K562 (cell line): ENCODE measurements around the gene EXO5. TPM values are rescaled to one million over a fixed set of nuclear protein-coding genes. Genes with fewer than 3 reads are reported as not detected.

Experiments
- ARNT ChIP-seq, 2 experiments: fragments of 450-650 bp; IDR thresholded peaks; 2 replicates each; pipeline ENCODE4 v1.6.1; 2016; ENCODE audit warnings: mild to moderate bottlenecking in 1 of 2
- BMI1 ChIP-seq: fragments of 150-350 bp; IDR thresholded peaks from 2 replicates; pipeline ENCODE4 v1.6.1; 2014; ENCODE audit warnings: low read length
- CHD2 ChIP-seq: IDR thresholded peaks from 2 replicates; pipeline ENCODE4 v1.6.1; 2011; ENCODE audit warnings: low read depth, low read length
- DPF2 ChIP-seq: fragments of 450-650 bp; IDR thresholded peaks from 2 replicates; pipeline ENCODE4 v1.6.1; 2016
- EWSR1 ChIP-seq: fragments of 450-650 bp; IDR thresholded peaks from 2 replicates; pipeline ENCODE4 v1.6.1; 2018; ENCODE audit warnings: borderline replicate concordance, mild to moderate bottlenecking, low read depth, moderate library complexity; ENCODE audit not compliant: partially characterized antibody
- GABPB2 ChIP-seq: fragments of 250-450 bp; sonication (Bioruptor Pico); conservative IDR thresholded peaks from 2 replicates; pipeline ENCODE4 v1.5.1; 2021; ENCODE audit warnings: mild to moderate bottlenecking
- KLF10 ChIP-seq: fragments of 250-450 bp; sonication (Bioruptor Pico); IDR thresholded peaks from 2 replicates; pipeline ENCODE4 v1.6.1; 2021; ENCODE audit warnings: matching md5 sums
- MECOM ChIP-seq: fragments of 250-450 bp; sonication (Bioruptor Pico); IDR thresholded peaks from 2 replicates; pipeline ENCODE4 v1.8.0; 2022; ENCODE audit warnings: inconsistent platforms
- NR4A1 ChIP-seq, 2 experiments: fragments of 250-450 bp in 1 of 2; fragments of 450-650 bp in 1 of 2; sonication (Bioruptor Pico) in 1 of 2; IDR thresholded peaks; 2 replicates each; pipeline versions ENCODE4 v1.4.0 to v1.6.1; 2016 to 2020; ENCODE audit warnings: mild to moderate bottlenecking in 2 of 2, missing compliant biosample characterization in 1 of 2, missing genetic modification characterization in 1 of 2, moderate library complexity in 1 of 2
- PHF21A ChIP-seq: fragments of 450-650 bp; IDR thresholded peaks from 2 replicates; pipeline ENCODE4 v1.6.1; 2017; ENCODE audit warnings: low read depth, borderline replicate concordance
- RBM17 ChIP-seq: fragments of 200-400 bp; formaldehyde crosslinking; IDR thresholded peaks from 2 replicates; pipeline ENCODE4 v1.6.1; 2017; ENCODE audit warnings: low read depth, mild to moderate bottlenecking, low read length, borderline replicate concordance
- RFX5 ChIP-seq: IDR thresholded peaks from 2 replicates; pipeline ENCODE4 v1.6.1; 2011; ENCODE audit warnings: low read depth, mild to moderate bottlenecking, improper control_type of control experiment, low read length
- SMARCA5 ChIP-seq: fragments of 450-650 bp; IDR thresholded peaks from 2 replicates; pipeline ENCODE4 v1.6.1; 2016
- STAT5A ChIP-seq: IDR thresholded peaks from 2 replicates; pipeline ENCODE4 v1.6.1; 2012; ENCODE audit warnings: low read length, inconsistent platforms, borderline replicate concordance
- ZBED1 ChIP-seq: IDR thresholded peaks from 2 replicates; pipeline ENCODE4 v1.6.1; 2014
- ZFP1 ChIP-seq: fragments of 450-650 bp; formaldehyde crosslinking; IDR thresholded peaks from 2 replicates; pipeline ENCODE4 v1.4.0; 2020; ENCODE audit warnings: mild to moderate bottlenecking, mixed read lengths
- ZNF124 ChIP-seq: sonication (generic); formaldehyde crosslinking; IDR thresholded peaks from 2 replicates; pipeline ENCODE4 v1.8.1; 2022; ENCODE audit warnings: missing genetic modification reagents
- ZNF316 ChIP-seq: fragments of 450-650 bp; IDR thresholded peaks from 2 replicates; pipeline ENCODE4 v1.6.1; 2016
- ZNF589 ChIP-seq: fragments of 200-800 bp; sonication (Bioruptor generic); IDR thresholded peaks from 2 replicates; pipeline ENCODE4 v1.6.1; 2016; ENCODE audit warnings: low read depth, missing genetic modification characterization, missing compliant biosample characterization
- ZNF75A ChIP-seq: fragments of 450-650 bp; formaldehyde crosslinking; IDR thresholded peaks from 2 replicates; pipeline ENCODE4 v1.4.0; 2020; ENCODE audit warnings: mild to moderate bottlenecking
- ZNF830 ChIP-seq: fragments of 250-450 bp; sonication (Bioruptor Pico); IDR thresholded peaks from 2 replicates; pipeline ENCODE4 v1.5.0; 2021; ENCODE audit warnings: mild to moderate bottlenecking
- polyA plus RNA-seq, 8 experiments: library from polyadenylated mRNA; depleted of rRNA in 4 of 8; stranded (reverse) in 5 of 8; unstranded in 3 of 8; fragments of >200 nt; fragmentation: Nextera tagmentation in 2 of 8; fragmentation: Illumina TruSeq in 1 of 8; extraction: Ambion mirVana in 2 of 8; extraction: Trizol in 1 of 8; gene quantifications; 2 replicates each; pipeline versions ENCODE4 v1.2.1 to v1.2.3, GENCODE V29; 2011 to 2014; ENCODE audit warnings: inconsistent platforms in 1 of 8, missing spikeins in 1 of 8
- total RNA-seq, 7 experiments: library from RNA; depleted of rRNA in 6 of 7; stranded (reverse); fragments of >200 nt in 6 of 7; fragmentation: Illumina TruSeq in 2 of 7; extraction: Trizol in 2 of 7; gene quantifications; 2 replicates each; pipeline versions ENCODE4 v1.2.1 to v1.2.3, GENCODE V29; 2011 to 2021; ENCODE audit warnings: low replicate concordance in 1 of 7
- TF ChIP-seq, protein P1 (sequence below): sonication (generic); formaldehyde crosslinking; IDR thresholded peaks from 2 replicates; pipeline ENCODE4 v1.8.1; 2022; ENCODE audit warnings: missing genetic modification reagents
- TF ChIP-seq, protein P2 (sequence below): fragments of 450-650 bp; IDR thresholded peaks from 2 replicates; pipeline ENCODE4 v1.6.1; 2016; ENCODE audit warnings: borderline replicate concordance
- TF ChIP-seq, protein P3 (sequence below): IDR thresholded peaks from 2 replicates; pipeline ENCODE4 v1.6.1; 2012; ENCODE audit warnings: low read depth, low read length, improper control_type of control experiment, borderline replicate concordance
- TF ChIP-seq, protein P4 (sequence below): sonication (generic); formaldehyde crosslinking; IDR thresholded peaks from 2 replicates; pipeline ENCODE4 v1.8.0; 2022; ENCODE audit warnings: mild to moderate bottlenecking, missing genetic modification reagents

The EXO5 gene
- total and polyA plus RNA-seq, 9 of the 15 experiments (the other 6 are each of a cell fraction or from before 2014, with no cell fraction given): 1.1 to 4.3 (median 2.8) TPM

DNA sequence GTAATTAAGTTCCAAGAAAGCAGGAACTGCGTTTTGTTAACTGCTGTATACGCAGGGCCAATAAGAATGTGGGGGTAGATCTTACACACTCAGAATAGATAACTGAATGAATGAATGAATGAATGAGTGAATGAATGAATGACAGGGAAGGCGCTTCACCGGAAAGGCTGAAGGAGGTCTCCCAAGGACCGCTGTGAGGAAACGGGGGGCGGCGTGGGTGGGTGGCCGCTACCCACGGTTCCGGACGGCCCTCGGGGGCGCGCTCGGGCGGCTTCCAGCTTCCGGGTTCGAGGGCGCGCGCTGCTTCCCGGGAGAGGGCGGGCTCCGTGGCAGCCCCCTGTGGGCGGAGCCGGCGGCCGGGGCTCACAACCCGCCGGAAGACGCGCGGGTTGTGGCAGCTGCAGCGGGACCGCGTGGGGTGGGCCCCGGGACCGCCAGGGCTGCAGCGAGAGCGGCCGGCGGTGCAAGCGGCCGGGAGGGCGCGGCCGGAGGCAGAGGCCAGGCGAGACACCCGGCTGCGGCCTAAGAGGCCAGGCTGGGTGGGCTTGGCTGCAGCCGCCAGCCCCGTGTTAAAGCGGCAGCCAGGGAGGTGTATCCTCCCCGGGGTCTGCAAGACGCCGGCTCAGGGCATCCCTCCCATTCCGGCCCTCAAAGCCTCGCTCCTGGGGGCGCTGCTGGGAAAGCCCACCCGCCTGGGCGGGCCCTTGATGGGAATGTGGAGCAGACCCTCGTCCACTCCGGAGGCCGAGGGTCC lies 31.5 kb upstream of the EXO5 start, which contains the start of gene ZFP69 (continued):
- TF ChIP-seq ZNF124 (CRISPR knock-in tag) (no peak), ZNF589 (CRISPR knock-in tag) (no peak), ZFP1 (CRISPR knock-in tag) (no peak), ARNT (IDR thresholded peaks at IDR 0.05) (no peak), SMARCA5 (no peak), ZNF316 (no peak), GABPB2 (CRISPR knock-in tag) (no peak), EWSR1 (no peak), CHD2 (no peak), BMI1 (no peak), NR4A1 (CRISPR knock-in tag; IDR thresholded peaks at IDR 0.05) (no peak), NR4A1 (tag; IDR thresholded peaks at IDR 0.05) (no peak; the same call in 1 of the 2 replicates), ZNF75A (CRISPR knock-in tag) (no peak), DPF2 (peak; percentile 40), KLF10 (no peak), RFX5 (no peak), STAT5A (no peak), ZBED1 (no peak), RBM17 (no peak), ZNF830 (CRISPR knock-in tag) (no peak), PHF21A (no peak), MECOM (CRISPR knock-in tag) (no peak)
- TF ChIP-seq, protein P1, sequence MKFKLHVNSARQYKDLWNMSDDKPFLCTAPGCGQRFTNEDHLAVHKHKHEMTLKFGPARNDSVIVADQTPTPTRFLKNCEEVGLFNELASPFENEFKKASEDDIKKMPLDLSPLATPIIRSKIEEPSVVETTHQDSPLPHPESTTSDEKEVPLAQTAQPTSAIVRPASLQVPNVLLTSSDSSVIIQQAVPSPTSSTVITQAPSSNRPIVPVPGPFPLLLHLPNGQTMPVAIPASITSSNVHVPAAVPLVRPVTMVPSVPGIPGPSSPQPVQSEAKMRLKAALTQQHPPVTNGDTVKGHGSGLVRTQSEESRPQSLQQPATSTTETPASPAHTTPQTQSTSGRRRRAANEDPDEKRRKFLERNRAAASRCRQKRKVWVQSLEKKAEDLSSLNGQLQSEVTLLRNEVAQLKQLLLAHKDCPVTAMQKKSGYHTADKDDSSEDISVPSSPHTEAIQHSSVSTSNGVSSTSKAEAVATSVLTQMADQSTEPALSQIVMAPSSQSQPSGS (CRISPR knock-in tag): 0 out of 2 replicates have a peak, but pooled peaks have one; percentile 53
- TF ChIP-seq, protein P2, sequence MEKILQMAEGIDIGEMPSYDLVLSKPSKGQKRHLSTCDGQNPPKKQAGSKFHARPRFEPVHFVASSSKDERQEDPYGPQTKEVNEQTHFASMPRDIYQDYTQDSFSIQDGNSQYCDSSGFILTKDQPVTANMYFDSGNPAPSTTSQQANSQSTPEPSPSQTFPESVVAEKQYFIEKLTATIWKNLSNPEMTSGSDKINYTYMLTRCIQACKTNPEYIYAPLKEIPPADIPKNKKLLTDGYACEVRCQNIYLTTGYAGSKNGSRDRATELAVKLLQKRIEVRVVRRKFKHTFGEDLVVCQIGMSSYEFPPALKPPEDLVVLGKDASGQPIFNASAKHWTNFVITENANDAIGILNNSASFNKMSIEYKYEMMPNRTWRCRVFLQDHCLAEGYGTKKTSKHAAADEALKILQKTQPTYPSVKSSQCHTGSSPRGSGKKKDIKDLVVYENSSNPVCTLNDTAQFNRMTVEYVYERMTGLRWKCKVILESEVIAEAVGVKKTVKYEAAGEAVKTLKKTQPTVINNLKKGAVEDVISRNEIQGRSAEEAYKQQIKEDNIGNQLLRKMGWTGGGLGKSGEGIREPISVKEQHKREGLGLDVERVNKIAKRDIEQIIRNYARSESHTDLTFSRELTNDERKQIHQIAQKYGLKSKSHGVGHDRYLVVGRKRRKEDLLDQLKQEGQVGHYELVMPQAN: peak; percentile 44; the same call in 1 of the 2 replicates
- TF ChIP-seq, protein P3, sequence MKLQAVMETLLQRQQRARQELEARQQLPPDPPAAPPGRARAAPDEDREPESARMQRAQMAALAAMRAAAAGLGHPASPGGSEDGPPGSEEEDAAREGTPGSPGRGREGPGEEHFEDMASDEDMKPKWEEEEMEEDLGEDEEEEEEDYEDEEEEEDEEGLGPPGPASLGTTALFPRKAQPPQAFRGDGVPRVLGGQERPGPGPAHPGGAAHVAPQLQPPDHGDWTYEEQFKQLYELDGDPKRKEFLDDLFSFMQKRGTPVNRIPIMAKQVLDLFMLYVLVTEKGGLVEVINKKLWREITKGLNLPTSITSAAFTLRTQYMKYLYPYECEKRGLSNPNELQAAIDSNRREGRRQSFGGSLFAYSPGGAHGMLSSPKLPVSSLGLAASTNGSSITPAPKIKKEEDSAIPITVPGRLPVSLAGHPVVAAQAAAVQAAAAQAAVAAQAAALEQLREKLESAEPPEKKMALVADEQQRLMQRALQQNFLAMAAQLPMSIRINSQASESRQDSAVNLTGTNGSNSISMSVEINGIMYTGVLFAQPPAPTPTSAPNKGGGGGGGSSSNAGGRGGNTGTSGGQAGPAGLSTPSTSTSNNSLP: no peak
- TF ChIP-seq, protein P4, sequence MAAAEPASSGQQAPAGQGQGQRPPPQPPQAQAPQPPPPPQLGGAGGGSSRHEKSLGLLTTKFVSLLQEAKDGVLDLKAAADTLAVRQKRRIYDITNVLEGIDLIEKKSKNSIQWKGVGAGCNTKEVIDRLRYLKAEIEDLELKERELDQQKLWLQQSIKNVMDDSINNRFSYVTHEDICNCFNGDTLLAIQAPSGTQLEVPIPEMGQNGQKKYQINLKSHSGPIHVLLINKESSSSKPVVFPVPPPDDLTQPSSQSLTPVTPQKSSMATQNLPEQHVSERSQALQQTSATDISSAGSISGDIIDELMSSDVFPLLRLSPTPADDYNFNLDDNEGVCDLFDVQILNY (CRISPR knock-in tag): no peak
